GM13976 (cell line): ENCODE results near the gene STK25.

Experiments used
- DNase-seq: peaks from one replicate; pipeline ENCODE4 v3.0.0; 2012; ENCODE audit warnings: low spot score
- in situ Hi-C: fragments of 300-500 bp; cut with MboI; formaldehyde crosslinking; loops from one replicate; pipeline ENCODE4 v1.12.0; 2022; ENCODE audit warnings: low sequenced_read_pairs, mixed read lengths, inconsistent platforms; ENCODE audit not compliant: unreplicated experiment
- TF ChIP-seq, protein P1 (sequence below): IDR thresholded peaks from 2 replicates; pipeline ENCODE4 v1.5.1; 2012; ENCODE audit warnings: borderline replicate concordance, mild to moderate bottlenecking; ENCODE audit not compliant: insufficient read depth; ENCODE audit errors: extremely low read depth, missing control alignments, control extremely low read depth

The STK25 gene

DNA sequence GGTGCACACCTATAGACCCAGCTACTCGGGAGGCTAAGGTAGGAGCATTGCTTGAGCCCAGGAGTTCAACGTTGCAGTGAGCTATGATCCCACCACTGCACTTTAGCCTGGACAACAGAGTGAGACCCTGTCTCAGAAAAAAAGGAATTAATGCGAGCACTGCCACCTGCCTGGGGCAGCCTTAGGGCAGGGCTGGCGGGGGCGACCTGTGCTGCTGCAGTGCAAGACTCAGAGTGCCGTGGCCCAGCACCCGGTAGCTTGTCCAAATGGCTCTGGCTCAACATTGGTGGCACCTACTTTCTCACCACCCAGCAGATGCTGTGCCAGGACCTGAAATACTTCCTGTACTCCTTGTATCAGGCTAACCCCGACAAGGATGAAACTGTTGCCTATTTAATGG is 30.2 kb downstream of the STK25 start:
- in situ Hi-C loops = no loop called here
- no peak for DNase-seq
- TF ChIP-seq, protein P1, sequence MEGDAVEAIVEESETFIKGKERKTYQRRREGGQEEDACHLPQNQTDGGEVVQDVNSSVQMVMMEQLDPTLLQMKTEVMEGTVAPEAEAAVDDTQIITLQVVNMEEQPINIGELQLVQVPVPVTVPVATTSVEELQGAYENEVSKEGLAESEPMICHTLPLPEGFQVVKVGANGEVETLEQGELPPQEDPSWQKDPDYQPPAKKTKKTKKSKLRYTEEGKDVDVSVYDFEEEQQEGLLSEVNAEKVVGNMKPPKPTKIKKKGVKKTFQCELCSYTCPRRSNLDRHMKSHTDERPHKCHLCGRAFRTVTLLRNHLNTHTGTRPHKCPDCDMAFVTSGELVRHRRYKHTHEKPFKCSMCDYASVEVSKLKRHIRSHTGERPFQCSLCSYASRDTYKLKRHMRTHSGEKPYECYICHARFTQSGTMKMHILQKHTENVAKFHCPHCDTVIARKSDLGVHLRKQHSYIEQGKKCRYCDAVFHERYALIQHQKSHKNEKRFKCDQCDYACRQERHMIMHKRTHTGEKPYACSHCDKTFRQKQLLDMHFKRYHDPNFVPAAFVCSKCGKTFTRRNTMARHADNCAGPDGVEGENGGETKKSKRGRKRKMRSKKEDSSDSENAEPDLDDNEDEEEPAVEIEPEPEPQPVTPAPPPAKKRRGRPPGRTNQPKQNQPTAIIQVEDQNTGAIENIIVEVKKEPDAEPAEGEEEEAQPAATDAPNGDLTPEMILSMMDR = no peak

DNA sequence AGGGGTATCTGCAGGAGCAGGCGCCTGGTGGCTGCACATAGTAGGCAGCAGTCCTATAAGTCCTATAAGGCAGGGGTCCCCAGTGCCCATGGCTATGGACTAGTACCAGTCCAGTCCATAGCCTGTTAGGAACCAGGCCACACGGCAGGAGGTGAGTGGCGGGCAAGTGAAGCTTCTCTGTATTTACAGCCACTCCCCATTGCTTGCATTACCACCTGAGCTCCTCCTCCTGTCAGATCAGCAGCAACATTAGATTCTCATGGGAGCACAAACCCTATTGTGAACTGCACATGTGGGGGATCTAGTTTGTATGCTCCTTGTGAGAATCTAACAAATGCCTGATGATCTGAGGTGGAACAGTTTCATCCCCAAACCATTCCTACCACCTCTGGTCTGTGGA is 33.1 kb downstream of the STK25 start:
- no peak for DNase-seq
- in situ Hi-C loops = no loop called here
- TF ChIP-seq, protein P1 = no peak

DNA sequence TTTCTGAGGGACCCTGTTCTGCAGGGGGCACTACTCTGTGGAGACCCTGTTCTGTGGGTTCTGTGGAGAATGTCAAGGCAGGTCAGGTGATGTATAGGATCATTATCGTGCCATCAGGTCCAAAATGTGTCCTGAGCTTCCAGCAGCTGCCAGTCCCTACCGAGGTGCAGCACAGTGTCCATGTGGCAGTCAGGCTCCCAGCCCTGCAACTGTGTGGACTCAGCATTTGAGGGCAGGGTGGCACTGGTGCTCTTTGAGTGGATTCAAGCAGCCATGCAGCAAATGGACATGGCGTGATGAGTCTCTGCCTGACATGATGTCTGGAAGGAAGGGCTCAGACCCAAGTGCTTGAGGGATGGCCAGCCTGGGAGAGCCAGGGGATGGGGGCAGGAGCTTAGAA is 35.0 kb downstream of the STK25 start:
- in situ Hi-C loops = no loop called here
- TF ChIP-seq, protein P1 = no peak
- no peak for DNase-seq

DNA sequence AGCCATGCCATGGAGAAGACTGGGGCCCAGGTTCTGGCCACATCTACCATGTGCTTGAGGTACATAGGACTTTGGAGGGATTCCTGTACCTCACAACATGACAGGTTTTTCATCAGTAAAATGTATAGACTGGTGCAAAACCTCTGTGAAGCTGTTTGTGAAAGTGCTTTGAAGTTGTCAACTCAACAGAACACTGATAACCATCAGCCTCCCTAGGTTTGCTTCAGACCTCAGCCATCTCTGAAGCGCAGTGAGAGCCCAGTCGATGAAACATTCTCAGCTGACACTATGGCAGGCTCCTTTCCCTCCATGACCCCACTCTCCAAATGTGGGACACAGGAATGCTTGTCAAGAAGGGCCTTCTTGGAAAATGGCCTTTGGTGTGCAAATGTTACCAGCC is 38.6 kb downstream of the STK25 start:
- in situ Hi-C loops = no loop called here
- no peak for DNase-seq
- TF ChIP-seq, protein P1 = no peak

DNA sequence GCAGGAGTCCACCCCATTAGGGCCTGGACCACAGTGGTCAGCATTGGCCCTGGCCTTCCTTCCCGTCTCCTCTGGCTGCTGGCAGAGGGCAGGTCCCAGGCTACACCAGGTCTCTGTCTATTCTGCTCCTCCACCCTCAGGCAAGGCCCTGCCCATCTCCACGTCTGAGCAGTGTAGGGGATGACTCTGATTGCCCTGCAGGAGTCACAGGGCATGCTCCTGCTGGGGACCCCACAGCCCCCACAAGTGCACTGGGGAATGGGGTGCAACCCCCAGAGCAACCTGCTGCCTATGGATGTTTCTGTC is 40.0 kb downstream of the STK25 start:
- in situ Hi-C loops = no loop called here
- no peak for DNase-seq
- TF ChIP-seq, protein P1 = no peak

DNA sequence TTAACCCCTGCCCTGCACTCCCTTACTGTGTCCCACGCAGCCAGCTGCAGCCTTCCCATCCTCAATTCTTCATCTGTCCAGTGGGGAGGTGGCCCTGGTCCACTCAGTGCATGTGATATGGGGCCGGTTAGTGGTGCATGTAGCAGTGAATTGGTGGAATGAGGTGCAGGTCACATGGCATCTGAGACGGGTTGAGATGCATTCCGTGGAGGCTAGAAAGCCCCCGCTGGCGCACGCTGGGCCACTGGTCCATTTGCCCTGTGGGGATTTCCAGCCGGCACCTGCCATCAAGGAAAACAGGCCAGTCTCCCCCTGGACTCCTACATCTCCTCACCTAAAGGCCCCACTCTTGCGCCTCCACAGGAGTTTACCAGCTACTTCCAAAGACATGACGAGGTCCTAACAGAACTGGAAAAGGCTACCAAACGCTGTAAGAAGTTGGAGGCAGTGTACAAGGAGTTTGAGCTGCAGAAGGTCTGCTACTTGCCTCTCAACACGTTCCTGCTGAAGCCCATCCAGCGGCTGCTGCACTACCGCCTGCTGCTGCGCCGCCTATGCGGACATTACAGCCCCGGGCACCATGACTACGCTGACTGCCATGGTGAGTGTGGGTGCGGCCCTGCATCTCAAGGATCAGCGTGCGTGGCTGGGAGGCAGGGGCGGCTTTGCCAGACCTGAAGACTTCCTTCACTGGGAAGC is 40.5 kb downstream of the STK25 start:
- TF ChIP-seq, protein P1 = no peak
- DNase-seq = no peak
- in situ Hi-C loops = no loop called here
